COLO829 (cell line): ENCODE data around the gene EMX1.

Source experiments
- DNase-seq: peaks from one replicate; pipeline ENCODE4 v3.0.0; 2012; ENCODE audit warnings: low spot score

Gene EMX1

GRCh38 chr2:72917138-72917876 is at the start of gene EMX1:
Gene EMX1 (plus strand): TSS chr2:72917519. CDS start chr2:72917853, 334 bp downstream.
- DNase-seq = peak; percentile 34

- no peak for DNase-seq
Measured at GRCh38 chr2:72871060-72871459, 46.3 kb upstream of the EMX1 start.

- no peak for DNase-seq
Measured at GRCh38 chr2:72871880-72872279, 45.4 kb upstream of the EMX1 start.

GRCh38 chr2:72883356-72883962 is 33.9 kb upstream of the EMX1 start:
- DNase-seq = peak; percentile 75

DNA sequence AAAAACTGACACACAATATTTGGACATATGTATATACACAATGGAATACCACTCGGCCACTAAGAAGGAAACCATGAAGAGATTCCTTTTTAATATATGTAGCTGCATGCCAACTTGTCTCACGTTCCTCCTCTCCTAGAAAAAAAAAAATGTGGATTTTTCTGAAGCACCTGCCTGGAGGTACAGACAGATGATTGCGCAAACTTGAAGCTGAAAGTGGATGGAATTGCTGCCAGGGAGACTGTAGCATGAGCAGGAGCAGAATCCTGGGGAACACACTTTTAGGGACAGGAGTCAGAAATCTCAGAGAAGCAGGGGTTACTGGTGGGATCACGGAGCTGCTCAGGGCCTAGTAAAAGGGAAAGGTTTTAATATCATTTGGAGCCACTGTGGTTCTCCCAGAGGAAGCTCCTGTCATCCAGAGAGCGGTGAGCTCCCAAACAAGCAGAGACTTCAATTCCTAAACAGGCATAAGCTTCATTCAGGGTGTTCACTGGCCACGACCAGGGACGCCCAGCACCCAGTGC is 30.8 kb upstream of the EMX1 start:
- no peak for DNase-seq

- peak; percentile 31 for DNase-seq
Measured at GRCh38 chr2:72887032-72887739, 30.1 kb upstream of the EMX1 start, which contains the start of gene SPR. Gene SPR (plus strand): TSS chr2:72887408. CDS start chr2:72887433, 25 bp downstream.

DNA sequence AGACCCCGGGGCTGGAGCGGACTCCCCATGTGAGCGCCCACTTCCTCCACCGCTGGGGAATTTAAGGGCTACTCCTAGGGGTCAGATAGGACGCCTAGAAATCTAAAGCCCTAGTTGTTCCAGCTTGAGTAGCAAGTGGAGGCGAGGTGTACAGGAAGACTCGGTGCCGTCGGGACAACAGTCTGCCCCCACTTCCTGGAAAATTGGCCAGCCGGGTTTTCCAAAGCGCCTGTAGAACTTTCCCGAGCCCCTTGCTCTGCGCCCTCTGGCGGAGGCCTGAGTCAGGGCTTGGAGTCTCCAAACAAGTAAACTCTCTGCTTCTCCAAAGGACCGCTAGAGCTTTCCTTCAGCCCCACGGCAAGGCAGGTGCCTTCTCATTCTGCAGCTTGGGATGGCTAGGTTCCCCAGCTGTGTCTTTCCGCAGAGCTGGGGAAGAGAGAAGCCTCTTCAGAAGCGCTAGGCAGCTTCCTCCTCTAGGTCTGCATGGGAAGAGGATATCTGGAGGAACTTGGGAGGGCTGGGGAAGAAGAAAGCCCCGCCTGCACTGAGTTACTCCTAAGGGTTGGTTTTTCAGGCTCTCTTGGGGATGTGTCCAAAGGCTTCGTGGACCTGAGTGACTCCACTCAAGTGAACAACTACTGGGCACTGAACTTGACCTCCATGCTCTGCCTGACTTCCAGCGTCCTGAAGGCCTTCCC is 29.4 kb upstream of the EMX1 start:
- peak; percentile 79 for DNase-seq

- no peak for DNase-seq
Measured at GRCh38 chr2:72888438-72889202, 28.7 kb upstream of the EMX1 start.

DNA sequence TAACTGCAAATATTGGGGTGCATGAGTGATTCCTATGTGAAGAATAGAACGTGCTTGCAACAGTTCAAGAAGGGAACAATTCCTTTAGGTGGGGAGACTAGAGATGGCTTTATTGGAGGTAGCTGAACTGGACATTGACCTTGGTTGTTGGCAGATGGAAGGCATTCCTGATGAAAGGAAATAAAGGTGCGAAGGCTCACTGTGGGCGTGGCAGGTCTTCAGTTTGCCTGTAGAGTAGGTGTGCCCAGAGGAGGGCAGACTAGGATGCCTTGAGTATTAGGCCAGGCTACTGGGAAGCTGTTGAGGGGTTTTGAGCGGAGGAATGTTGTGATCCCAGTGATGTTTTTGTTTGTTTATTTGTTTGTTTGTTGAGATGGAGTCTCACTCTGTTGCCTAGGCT is 27.3 kb upstream of the EMX1 start:
- DNase-seq = no peak

- no peak for DNase-seq
Measured at GRCh38 chr2:72891091-72891818, 26.1 kb upstream of the EMX1 start.

DNA sequence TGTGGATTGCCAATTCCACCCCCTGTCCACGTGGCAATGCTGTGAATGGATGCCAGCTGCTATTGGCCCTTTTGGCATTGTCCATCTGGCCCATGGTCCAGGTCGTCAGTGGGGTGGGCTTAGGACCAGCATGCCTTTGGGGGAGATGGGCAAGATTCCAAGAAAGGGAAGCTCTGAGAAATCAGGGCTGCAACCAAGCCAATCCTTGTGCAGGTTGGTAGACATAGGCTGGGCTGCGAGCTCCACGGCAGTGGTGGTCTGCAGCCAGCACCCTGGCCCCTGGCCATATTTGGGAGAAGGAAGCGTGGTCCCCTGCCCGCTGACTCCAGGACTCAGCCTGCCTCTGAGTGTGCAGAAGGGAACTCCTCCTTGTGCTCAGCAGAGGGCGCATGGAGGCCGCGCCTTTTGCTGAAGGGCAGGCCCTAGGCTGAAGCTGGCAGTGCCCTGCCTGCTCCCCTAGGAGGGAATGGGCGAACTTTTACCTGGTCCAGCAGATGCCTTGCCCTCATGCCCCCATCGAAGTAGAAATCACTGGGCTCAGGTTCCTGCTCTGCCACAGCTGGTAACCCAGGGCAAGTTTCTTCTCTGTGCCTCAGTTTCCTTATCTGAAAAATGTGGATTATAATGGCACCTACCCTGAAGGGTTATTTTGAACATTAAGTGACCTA is 24.7 kb upstream of the EMX1 start:
- no peak for DNase-seq

DNA sequence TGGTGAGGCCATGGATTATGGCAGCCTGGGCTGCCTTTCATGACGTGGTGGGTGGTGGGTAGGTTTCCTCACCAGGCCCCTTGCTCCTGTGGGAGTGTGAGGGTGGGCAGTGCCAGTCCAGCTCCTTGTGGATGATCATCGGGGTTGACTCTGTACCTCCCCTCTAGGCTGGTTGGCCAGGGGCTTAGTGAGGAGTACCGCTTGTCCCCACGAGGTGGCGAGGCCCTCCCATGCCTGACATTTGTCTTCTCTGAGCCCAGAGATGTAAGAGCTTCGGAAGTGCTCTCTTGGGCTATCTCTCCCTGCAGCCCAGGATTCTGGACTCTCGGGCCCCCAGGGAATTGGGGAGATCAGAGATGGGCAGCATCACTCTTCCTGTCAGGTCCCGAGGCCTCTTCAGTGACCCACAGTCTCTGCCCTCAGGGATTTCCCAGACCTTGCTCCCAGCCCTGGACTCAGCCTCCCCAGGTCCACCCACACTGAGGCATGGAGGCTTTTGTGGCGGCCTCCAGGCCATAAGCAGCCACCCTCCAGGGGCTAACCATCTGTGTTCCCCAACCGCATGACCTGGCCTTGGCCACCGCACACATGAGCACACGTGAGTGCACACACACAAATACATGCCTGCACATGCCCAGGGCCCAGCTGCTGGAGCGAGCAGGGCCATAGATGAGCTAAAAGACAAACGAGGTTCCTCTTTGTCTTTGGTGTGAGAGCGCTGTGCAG is 23.6 kb upstream of the EMX1 start:
- DNase-seq = no peak

- DNase-seq = no peak
Measured at GRCh38 chr2:72894514-72894913, 22.8 kb upstream of the EMX1 start.

GRCh38 chr2:72895154-72895553 is 22.2 kb upstream of the EMX1 start:
- DNase-seq = no peak

DNA sequence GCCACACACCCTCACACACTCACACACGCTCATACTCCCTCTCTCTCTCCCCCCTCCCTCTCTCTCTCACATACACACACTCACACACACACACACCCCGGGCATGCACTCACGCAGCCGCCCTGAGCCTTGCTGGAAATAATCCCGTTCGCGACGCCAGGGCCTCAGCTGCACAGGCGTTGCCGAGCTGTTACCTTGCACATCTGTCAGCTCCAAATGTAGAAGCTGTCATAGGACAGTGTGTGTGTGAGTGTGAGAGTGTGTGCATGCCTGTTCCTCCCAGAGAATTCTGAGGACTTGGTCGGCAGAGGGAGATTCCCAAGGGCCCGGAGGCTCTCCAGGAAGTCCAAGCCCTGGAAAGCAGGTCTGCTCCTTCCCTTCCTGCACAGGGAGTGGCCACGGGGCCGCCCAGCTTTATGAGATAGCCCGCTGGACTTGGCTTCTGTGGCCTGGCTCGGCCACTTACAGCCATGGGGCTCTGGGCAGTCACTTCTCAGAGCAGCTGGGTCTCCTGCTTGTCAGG is 21.5 kb upstream of the EMX1 start:
- DNase-seq = no peak

- no peak for DNase-seq
Measured at GRCh38 chr2:72896446-72896845, 20.9 kb upstream of the EMX1 start.

- no peak for DNase-seq
Measured at GRCh38 chr2:72897785-72898584, 19.3 kb upstream of the EMX1 start.

DNA sequence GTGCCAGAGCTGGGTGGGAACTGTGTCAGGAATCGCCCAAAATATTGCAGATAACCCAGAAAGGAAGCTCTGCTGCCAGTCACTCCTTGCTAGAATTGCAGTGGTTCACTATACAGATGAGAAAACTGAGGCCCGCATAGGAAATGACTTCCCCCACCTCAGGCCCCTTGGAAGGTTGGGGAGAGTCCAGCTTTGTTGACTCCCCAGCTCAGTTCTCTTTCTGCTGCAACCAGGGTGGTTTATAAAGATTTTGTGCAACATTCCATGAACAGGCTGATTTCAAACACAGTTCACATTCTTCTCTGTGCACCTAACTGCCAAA is 18.8 kb upstream of the EMX1 start:
- no peak for DNase-seq
